Neural cell (in vitro differentiated cells): ENCODE data around the gene SEC16A.

Experiments
- EP300 ChIP-seq: fragments of 450-650 bp; conservative IDR thresholded peaks from 2 replicates; pipeline ENCODE4 v1.6.1; 2014; ENCODE audit warnings: antibody characterized with exemption, mild to moderate bottlenecking, moderate library complexity; ENCODE audit not compliant: poor library complexity, severe bottlenecking
- EZH2 ChIP-seq: fragments of 200-600, 300-800 bp; shearing (Covaris generic), sonication (generic); IDR thresholded peaks from 2 replicates; pipeline ENCODE4 v1.6.1; 2014; ENCODE audit warnings: antibody characterized with exemption, low read length, borderline replicate concordance, mild to moderate bottlenecking; ENCODE audit not compliant: insufficient read depth, poor library complexity, severe bottlenecking
- POLR2AphosphoS5 ChIP-seq: IDR thresholded peaks from 2 replicates; pipeline ENCODE4 v1.6.1; 2012
- SMC3 ChIP-seq: fragments of 450-650 bp; conservative IDR thresholded peaks from 2 replicates; pipeline ENCODE4 v1.6.1; 2014; ENCODE audit warnings: antibody characterized with exemption, mild to moderate bottlenecking, moderate library complexity; ENCODE audit not compliant: poor library complexity
- TAF1 ChIP-seq: IDR thresholded peaks from 2 replicates; pipeline ENCODE4 v1.6.1; 2012; ENCODE audit warnings: low read depth
- TF ChIP-seq, protein P1 (sequence below): fragments of 450-650 bp; IDR thresholded peaks from 2 replicates; pipeline ENCODE4 v1.5.1; 2014; ENCODE audit warnings: antibody characterized with exemption, mild to moderate bottlenecking, moderate library complexity; ENCODE audit not compliant: poor library complexity, severe bottlenecking

DNA sequence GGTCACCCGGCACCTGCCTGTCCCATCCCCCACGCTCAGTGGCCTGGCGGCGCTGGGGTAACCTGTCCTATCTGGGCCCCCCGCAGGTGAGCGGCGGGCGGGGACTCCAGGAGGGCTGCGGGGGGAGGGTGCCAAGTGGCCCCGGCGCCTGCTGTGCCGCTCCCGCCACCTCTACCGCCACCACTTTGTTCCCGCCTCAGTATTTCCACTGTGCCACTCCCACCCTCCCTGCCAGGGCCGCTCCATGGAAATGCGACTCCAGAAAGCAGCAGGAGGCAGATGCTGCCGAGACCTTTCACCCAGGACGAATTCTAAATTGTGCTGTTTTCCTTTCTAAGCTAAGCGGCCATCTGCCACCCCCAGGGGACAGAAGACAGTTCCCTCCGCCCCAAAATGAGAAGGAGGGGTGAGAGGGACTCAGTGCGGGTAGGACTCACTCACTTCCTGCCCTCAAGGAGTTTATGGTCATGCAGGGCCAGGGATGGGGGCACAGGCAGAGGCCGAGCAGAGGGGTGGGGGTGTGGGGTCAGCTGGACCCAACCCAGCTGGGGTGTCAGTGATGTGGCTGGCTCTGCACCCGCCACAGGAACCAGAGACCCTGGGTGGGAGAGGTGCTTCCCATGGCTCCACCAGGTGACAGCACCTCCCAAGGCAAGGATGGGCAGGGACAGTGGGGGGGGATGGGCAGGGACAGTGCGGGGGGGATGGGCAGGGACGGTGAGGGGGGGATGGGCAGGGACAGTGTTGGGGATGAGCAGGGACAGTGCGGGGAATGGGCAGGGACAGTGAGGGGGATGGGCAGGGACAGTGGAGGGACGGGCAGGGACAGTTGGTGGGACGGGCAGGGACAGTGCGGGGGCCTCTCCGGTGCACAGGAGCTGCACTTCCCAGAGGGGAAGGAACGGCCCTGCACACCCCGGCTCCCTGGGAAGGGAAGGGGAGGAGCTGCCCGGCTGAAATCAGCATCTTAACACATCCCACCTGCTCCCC, 45.2 kb upstream of the SEC16A start:
- TF ChIP-seq, protein P1, sequence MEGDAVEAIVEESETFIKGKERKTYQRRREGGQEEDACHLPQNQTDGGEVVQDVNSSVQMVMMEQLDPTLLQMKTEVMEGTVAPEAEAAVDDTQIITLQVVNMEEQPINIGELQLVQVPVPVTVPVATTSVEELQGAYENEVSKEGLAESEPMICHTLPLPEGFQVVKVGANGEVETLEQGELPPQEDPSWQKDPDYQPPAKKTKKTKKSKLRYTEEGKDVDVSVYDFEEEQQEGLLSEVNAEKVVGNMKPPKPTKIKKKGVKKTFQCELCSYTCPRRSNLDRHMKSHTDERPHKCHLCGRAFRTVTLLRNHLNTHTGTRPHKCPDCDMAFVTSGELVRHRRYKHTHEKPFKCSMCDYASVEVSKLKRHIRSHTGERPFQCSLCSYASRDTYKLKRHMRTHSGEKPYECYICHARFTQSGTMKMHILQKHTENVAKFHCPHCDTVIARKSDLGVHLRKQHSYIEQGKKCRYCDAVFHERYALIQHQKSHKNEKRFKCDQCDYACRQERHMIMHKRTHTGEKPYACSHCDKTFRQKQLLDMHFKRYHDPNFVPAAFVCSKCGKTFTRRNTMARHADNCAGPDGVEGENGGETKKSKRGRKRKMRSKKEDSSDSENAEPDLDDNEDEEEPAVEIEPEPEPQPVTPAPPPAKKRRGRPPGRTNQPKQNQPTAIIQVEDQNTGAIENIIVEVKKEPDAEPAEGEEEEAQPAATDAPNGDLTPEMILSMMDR, result no peak
- TF ChIP-seq TAF1 (no peak), SMC3 (no peak), EZH2 (no peak), POLR2AphosphoS5 (no peak), EP300 (no peak)
